HUDEP-2 (cell line): ENCODE measurements around the gene CCNL1.

Experiments used
- DNase-seq, 76 experiments: peaks; one replicate each; lab custom pipeline; 2025; ENCODE audit not compliant: unreplicated experiment in 76 of 76; lab: John Stamatoyannopoulos, UW

Gene CCNL1

DNA sequence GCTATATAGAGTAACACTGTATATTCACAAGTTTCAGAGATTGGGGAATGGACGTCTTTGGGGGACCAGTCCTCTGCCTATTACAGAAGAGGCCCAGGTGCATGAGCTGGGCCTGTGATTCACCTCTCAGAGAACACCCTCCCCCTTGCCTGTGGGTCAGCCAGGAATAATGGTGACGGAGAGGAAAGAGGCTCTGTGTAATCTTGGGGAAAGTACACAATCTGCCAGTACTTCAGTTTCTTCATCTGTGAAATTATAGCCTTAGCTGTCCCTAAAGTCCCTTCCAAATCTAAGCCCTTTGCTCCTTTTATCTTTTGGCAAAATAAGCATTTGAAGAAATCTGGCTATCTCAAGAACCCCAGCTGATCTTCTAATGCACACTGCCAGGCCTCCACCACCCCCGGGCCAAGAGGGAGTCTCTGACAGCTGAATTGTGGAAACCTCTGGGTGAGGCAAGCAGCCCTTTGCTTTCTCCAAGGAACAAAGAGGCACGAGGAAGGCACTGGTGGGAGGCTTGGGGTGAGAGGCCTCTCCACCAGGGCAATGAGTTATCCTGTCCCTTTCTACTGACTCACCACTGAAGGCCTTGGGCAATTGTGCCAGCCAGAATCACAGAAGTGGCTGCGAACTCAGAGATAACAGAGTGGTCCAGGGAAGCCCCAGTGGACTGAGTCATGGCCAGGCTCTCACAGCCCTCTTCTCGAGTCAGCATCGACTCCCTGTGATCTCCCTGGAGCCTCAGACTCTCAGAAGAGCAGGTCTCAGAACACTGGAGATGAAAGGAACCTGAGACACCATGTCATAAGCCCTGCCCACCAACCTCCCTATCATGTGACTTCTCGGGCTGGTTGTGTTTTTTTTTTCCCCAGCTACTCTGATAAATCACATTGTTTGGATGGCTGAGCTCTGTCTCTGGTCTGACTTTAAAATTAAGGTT is 31.8 kb downstream of the CCNL1 start:
- peak in 62 of 76 experiments; percentile 8 to 76 (median 36) for DNase-seq

DNA sequence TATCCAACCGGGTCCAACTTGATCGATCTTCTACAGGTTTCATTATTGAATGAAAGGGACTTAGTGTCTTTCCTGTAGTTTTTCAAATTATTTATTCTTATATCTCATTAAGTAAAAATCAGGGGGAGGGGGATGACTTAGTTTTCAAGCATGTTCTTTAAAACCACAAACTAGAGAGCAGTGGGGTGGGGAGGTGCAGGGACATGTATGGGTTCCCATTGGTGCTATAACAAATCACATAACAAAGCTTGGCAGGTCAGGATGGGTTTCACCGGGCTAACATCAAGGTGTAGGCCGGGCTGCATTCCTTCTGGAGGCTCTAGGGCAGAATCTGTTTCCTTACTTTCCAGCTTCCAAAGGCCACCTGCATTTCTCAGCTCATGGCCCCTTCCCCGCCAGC is 32.7 kb downstream of the CCNL1 start:
- DNase-seq: no peak

DNA sequence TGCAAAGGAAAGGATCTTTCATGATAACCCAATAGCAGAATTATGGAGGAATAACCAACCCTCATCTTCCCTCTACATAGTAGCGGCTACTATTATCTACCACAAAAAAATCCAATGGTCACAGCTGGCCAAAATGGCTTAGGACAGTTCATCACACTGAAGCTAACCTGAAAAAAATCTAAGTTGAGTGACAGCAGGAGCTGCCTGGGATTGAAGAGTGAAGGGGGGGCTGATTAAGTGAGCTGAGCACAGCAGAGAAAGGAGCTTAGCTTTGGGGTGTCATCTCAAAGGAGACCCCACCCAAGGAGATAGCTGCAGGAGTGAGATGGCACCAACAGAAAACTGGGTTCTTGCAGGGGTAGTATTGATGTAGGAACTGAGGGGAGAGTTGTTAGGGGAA is 33.6 kb downstream of the CCNL1 start:
- DNase-seq: no peak

DNA sequence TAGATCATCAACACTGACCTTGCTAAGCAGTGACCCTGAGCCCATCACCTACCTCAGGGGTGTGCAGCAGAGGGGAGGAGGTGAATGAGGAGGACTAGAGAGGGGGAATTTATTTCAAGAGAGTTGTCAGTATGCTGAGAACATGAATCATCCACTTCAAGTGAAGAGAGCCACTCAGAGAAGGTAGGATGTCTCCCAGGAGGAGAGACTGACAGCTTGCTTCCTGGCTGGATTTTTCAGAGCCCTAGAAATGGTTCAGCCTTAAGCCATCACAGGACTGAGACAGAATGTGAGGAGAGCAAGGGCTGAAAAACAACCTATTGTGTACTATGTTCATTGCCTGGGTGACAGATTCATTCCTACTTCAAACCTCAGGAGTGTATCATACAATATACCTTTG is 34.8 kb downstream of the CCNL1 start:
- no peak for DNase-seq

DNA sequence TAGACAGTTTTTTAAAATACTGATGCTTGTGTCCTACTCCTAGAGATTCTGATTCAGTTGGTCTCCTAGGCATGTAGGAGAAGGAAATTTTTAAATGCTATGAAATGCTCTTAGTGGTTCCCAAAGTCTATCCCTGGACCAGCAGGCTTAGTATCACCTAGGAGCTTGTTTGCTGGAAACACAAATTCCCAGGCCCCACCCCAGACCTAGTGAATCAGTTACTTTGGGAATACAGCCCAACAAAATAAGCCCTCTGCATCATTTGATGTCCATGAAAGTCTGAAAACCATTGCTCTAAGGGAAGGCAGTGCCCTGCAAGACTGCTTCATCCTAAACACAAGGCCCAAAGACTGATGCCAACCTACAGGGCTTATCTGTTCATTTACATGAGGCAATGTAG is 36.3 kb downstream of the CCNL1 start:
- no peak for DNase-seq

DNA sequence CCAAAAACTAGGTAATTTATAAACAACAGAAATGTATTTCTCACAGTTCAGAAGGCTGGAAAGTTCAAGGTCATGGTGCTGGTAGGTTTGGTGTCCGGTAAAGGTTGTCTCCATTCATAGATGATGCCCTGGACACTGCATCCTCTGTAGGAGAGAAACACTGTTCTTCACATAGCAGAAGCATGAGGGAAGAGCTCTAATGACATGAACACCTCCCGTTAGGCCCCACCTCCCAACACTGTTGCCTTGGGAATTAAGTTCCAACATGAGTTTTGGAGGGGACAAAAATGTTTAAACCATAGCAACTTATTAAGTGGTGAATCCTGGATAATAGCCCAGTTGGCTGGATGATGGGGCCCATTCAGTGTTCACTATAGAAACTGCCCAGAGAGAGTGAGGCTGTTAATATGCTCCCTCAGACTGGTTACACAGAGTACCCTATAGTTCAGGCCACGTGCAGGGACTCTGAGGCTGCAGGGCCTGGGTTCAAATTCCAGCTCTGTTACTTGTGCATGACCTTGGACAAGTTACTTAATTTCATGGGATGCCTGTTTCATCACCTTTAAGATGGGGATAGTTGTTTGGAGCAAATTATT is 37.0 kb downstream of the CCNL1 start:
- no peak for DNase-seq

DNA sequence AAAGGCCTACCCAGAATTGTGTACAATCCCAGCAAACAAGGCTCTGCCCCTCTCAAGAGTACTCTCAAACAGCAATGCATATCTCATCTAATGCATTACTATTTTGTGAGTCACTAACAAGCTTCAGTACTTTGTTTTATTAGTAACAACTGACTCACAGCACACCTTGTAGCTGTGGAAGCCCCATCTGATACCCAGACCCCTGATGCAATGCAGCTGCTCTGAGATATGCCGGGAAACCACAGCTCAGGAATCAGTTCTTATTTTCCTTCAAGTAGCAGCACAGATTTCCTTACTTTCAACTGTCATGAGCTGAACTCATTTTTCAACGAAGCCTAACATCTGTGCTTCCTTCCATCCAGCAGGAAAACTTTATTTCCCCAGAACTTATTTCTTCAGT is 37.8 kb downstream of the CCNL1 start:
- no peak for DNase-seq

DNA sequence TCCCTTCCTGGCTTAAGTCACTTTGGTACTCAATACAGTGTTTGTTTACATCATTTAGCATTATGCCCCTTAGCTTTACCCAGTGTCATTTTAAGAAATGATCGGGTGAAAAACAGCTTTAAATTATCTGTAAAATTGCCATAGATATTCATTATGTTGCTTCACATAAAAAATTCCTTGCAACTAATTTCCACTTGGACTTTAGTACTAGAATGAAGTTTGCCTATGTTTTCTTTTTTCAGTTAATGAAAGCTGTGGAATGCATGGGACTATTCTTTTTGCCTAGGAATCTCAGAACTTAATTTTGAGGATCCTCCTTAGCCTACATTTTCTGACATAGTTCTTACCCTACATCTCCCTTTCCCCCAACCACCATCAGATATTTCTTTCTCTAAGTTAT is 38.4 kb downstream of the CCNL1 start:
- no peak for DNase-seq

DNA sequence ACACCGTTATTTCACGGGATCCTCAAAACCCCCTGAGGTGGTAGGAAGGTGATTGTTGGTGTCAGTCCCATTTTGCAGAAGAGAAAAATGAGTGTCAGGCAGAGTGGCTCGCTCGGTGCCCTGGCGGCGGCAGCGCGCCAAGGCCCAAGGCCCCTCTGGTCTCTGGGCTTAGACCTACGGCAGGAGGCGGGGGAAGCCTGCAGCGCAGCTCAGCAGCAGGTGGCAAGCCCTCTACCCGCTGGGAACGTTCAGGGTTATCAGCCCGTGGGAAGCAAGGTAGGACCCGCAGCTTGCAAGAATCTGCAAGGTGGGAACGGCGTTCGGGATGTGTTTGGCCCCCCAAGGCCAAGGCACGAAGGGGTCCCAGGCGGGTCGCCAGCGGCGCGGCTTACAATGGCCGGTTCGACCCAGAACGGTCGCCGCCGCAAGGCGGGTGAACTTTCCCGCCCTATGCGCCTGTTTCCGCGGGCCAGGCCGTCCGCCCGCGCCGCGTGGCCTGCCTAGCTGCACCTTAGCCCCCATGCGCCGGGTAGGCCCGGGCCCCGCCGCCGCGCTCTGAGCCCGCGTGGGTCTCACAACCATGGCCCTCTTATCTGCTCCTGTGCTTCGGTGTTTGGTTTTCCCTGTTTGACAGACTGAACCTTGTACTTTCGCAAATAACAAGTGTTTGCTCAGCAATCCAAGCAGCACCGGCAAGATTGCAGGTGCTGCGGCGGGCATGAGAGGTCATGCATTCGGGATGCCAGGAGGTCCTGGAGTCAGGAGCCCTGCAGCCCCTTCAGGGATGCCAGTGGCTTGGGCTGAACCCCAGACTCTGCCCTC is 39.7 kb downstream of the CCNL1 start:
- no peak for DNase-seq

DNA sequence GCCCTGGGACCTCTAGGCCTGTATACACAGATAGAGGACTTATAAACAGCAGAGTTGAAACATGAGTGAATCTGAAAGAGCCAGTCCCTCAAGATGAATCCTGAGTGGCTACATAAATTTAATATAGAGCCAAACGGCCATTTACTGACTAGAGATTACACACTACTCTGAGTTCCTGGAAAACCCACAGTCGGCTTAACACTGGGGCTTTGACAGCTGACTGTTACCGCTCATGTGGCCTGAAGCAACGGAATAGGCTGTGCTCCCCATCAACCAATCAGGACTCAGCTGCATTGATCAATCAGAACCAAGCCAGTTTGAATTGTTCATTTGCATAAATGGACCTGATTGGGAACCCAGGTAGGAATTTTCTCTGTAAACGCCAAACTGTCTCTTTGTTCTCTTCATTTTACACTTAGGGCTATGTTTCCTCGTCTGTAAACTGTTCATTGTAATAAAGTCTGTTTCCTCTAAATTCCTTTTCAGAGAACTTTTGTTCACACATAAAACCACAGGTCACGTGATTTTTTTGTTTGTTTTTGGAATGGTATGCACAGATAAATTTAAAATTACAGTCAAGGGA is 40.5 kb downstream of the CCNL1 start:
- peak in 50 of 76 experiments; percentile 5 to 84 (median 38) for DNase-seq

DNA sequence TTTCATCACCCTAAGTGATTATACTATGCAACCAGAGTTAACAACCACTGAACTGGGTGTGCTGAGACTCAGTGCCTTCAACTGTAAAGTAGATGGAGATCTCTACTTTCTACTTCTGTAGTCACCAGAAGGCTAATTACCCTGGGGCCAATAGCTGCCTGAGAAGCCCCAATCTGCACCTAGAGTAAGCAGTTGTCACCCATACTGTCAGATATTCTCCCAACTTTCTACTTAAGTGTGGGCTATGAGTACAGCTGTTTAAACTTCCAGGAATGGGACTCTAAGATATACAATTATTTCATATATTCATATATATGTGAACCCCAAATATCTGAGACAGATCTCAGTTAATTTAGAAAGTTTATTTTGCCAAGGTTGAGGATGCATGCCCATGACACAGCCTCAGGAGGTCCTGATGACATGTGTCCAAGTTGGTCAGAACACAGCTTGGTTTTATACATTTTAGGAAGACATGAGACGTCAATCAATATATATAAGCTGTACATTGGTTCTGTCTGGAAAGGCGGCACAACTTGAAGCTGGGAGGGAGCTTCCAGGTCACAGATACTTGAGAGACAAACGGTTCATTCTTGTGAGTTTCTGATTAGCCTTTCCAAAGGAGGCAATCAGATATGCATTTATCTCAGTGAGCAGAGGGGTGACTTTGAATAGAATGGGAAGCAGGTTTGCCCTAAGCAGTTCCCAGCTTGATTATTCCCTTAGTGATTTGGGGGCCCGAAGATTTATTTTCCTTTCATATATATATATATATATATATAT is 41.9 kb downstream of the CCNL1 start:
- peak in 26 of 76 experiments; percentile 6 to 67 (median 29) for DNase-seq

DNA sequence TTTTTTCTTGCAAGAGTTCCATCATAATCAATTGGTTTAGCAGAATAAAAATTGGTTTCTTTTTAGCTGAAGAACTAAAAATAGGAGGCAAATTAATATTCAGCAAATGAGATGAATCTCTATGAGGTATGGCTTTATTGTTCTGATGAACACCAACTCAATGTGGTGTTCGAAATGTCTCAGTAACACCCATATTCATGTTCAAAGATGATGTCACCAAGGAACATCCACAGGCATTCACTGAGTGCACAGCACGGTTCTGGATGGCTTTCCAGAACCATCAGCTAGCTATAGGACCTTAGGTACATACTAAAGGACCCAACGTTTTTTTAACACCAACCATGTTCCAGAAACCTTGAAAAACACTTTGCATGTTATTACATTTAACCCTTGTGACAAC is 42.7 kb downstream of the CCNL1 start:
- no peak for DNase-seq

DNA sequence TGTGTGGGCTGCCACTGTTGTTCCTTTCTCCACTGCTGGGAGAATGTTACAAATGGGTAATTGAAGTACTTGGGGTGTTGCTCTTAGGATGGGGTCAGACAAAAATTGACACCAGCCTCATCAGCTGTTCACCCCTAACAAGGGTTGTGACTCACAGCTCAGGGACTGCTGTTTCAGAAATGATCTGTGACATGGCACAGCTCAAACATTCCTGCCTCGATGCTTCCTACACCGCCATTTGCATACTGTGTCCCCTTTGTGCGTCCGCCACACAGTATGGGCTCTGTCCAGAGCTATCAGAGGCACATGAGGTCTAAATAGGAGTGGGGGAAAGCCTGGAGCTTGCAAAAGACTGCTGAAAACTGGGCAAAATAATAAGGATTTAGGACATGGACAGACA is 43.9 kb downstream of the CCNL1 start:
- no peak for DNase-seq

DNA sequence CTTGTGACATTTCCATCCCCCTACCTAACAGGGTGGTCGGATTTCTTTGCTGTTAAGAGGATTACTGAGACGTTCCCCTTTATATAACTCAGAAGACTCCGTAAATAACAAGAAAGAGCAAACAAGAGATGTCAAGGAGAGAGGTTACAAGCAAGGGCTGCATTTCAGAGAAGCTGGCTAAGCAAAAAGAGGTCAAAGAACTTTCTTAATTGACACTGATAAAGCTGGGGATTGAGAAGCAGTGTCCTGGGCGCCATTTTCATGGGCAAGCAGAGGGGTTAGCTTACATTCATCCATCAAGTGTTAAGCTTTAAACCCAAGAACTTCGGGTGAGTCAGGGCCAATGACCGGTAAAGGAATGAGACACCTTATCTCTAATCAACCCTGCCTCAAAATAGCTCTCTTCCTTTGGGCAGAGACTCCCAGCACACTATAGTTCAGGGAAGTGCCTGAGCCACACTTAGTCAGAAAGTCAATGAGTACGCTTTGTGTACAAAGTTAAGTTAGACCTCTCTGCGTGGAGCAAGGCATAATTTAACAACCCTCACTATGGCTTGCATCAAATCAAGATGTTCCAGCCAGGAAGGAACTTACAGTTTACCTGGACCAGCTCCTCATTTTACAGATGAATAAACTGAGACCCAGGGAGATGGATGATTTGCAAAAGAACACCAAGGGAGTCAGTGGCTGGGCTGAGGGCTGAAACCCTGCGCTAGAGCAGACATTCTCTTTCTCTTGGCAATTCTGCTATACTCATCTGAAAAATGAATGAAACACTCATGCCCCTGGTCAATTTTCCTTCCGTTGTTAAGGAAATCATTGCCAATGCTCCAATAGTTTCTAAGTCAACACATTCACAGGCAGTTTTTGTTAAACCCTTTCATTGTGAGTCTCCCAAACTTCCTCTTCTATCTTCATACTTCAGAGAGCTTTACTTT is 44.6 kb downstream of the CCNL1 start:
- DNase-seq: no peak

DNA sequence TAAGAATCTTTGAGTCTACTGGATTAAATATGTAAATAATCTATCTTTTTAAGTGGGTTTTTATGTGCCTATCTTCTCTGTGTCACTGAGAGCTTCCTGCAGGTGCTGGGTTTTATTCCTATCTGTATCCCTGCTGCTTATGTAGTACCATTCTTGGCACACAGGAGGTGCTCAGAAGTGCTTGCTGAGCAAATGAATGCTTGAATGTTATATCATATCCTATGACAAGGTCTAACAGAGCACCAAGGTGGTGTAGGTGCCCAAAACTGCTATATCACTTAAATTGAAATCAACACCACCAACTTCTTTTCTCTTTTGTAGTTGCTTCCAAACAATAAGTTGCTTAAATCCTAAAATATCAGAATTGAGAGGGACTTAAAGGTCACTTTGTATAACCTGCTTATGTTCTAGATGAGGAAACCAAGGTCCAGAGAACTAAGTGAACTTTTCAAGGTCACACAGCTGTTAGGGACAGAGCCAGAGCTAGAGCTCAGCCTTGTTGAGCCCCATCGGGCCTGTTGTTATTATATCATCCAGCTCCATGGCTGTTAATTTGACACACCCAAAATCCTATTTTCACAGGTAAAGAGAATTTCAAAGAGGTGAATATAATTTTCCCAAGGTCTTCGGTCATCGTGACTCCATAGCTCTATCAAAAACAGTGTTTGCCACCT is 46.0 kb downstream of the CCNL1 start:
- DNase-seq: peak in 4 of 76 experiments; percentile 4 to 16 (median 13)

DNA sequence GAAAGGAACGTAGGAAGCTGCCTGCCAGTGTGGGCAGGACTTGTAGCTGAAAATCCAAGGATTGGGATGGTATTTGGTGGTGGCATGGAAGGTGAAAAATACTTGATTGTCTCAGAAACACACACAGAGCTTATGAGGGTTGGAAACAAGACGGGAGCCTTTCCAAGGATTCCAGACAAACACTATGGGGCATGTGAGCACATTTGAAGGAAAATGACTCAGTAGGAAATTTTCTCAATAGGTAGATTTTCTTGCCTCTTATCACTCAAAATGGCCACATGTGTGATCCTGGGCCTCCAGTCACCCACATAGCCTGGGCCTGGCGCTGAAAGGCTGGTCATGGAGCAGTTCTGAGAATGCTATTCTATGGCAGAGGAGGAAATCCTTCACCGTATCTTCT is 47.4 kb downstream of the CCNL1 start:
- DNase-seq: no peak

DNA sequence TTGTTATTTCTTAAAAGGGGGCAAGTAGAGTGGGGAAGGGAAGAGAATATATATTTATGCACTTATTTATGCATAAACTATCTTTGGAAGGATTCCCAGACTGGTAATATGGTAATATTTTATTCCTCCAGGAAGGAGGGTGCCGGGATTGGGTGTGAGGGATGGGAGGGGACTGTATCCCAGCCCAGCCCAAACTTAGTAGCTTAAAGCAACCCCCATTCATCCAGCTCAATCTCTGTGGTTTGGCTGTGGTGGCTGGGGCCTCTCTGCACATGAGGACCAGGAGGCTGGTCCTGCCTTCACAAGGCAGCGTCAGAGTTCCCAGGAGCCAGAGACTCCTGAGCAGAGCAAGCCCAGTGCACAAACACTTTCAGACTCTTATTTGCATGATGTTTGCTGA is 48.4 kb downstream of the CCNL1 start:
- no peak for DNase-seq

DNA sequence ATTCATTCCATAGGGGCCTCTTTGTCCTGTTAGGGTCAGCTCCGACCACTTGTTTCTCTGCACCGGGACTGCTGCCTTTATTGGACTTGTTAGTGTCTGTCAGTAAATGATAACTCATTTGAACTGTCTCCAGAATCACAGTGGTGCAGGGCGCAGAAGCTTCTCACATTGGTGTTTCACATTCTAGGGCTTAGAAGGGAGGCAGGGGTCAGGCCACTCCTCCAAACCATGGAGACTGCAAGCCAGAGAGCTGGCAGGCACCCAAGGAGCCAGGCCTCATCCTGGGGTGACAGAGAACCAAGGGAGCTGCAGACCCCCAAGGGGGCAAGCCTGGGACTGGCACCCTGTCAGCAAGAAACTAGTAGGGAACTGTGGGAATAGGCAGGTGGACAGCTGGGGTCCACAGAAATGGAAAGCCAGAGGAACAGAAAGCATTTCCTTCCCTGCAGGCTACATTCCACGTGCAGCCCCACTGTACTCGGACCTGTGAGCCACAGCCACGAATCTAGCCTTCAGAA is 49.1 kb downstream of the CCNL1 start:
- DNase-seq: peak in 31 of 76 experiments; percentile 2 to 64 (median 27)
